Liver (tissue), 3 donors: ENCODE results near the gene ZNF70.

Source experiments
- CTCF ChIP-seq: fragments of 150-350 bp; IDR thresholded peaks from 2 replicates; pipeline ENCODE4 v1.5.1; 2017; ENCODE audit warnings: improper control_type of control experiment, low read depth, low read length; ENCODE audit not compliant: missing input control
- EGR1 ChIP-seq, 2 donors: IDR thresholded peaks; 2 replicates each; pipeline ENCODE4 v1.6.1; 2016 to 2018; ENCODE audit warnings: antibody characterized with exemption in 2 of 2, low read depth in 2 of 2
- FOXA2 ChIP-seq: IDR thresholded peaks from 2 replicates; pipeline ENCODE4 v1.6.1; 2016; ENCODE audit warnings: antibody characterized with exemption
- GABPA ChIP-seq, 2 donors: IDR thresholded peaks in 1 of 2; conservative IDR thresholded peaks in 1 of 2; 2 replicates each; pipeline ENCODE4 v1.6.1; 2016; ENCODE audit warnings: antibody characterized with exemption in 2 of 2, mild to moderate bottlenecking in 1 of 2, moderate library complexity in 1 of 2
- HNF4G ChIP-seq: IDR thresholded peaks from 2 replicates; pipeline ENCODE4 v1.6.1; 2016; ENCODE audit warnings: antibody characterized with exemption
- JUND ChIP-seq, 2 donors: IDR thresholded peaks; 2 replicates each; pipeline ENCODE4 v1.6.1; 2016; ENCODE audit warnings: antibody characterized with exemption in 2 of 2
- NR2F2 ChIP-seq: IDR thresholded peaks from 2 replicates; pipeline ENCODE4 v1.6.1; 2016; ENCODE audit warnings: antibody characterized with exemption
- RAD21 ChIP-seq, 2 donors: IDR thresholded peaks; 2 replicates each; pipeline ENCODE4 v1.6.1; 2016; ENCODE audit warnings: antibody characterized with exemption in 2 of 2, mild to moderate bottlenecking in 2 of 2
- RXRA ChIP-seq, 2 donors: IDR thresholded peaks; 2 replicates each; pipeline ENCODE4 v1.6.1; 2017 to 2018; ENCODE audit warnings: antibody characterized with exemption in 2 of 2, mild to moderate bottlenecking in 1 of 2
- SP1 ChIP-seq: IDR thresholded peaks from 2 replicates; pipeline ENCODE4 v1.6.1; 2018; ENCODE audit warnings: antibody characterized with exemption, mild to moderate bottlenecking
- TAF1 ChIP-seq: conservative IDR thresholded peaks from 2 replicates; pipeline ENCODE4 v1.6.1; 2016; ENCODE audit warnings: antibody characterized with exemption, mild to moderate bottlenecking
- YY1 ChIP-seq: IDR thresholded peaks from 2 replicates; pipeline ENCODE4 v1.6.1; 2016; ENCODE audit warnings: antibody characterized with exemption, mild to moderate bottlenecking
- TF ChIP-seq, protein P1 (sequence below): IDR thresholded peaks from 2 replicates; pipeline ENCODE4 v1.6.1; 2016; ENCODE audit warnings: antibody characterized with exemption
- donor health status: healthy.
- donor health status: healthy.

- TF ChIP-seq CTCF = no peak
- no peak for TF ChIP-seq HNF4G
- TF ChIP-seq RAD21 (IDR thresholded peaks at IDR 0.05) = no peak
- no peak for TF ChIP-seq TAF1
- TF ChIP-seq RXRA (IDR thresholded peaks at IDR 0.05) = no peak
- no peak for TF ChIP-seq GABPA (IDR thresholded peaks at IDR 0.05 in 1 of 2, conservative IDR thresholded peaks at IDR 0.05 in 1 of 2)
- no peak for TF ChIP-seq JUND (IDR thresholded peaks at IDR 0.05)
- no peak for TF ChIP-seq SP1
- no peak for TF ChIP-seq YY1
- TF ChIP-seq, protein P1, sequence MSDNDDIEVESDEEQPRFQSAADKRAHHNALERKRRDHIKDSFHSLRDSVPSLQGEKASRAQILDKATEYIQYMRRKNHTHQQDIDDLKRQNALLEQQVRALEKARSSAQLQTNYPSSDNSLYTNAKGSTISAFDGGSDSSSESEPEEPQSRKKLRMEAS = no peak
- TF ChIP-seq EGR1 (IDR thresholded peaks at IDR 0.05; ENCODE audit: low read depth in 2 of 2) = no peak
- no peak for TF ChIP-seq FOXA2
- no peak for TF ChIP-seq NR2F2
Observed at GRCh38 chr22:23705358-23705757, 45.6 kb downstream of the ZNF70 start.
